Activated CD4-positive, CD25-positive, alpha-beta regulatory T cell treated with anti-CD3 and anti-CD28 coated beads, Interleukin-2, amount 50 U/mL, for 16 hours (primary cell): ENCODE results near the gene LUC7L2.
"Not testable (repeated sequence)": the region's sequence is repeated elsewhere in the genome, so short reads cannot be mapped to it uniquely, and the experiment has no call there.

Experiments used
- DNase-seq: peaks from one replicate; pipeline ENCODE4 v3.0.0-alpha.2; 2020; ENCODE audit warnings: low read depth, low spot score

Gene LUC7L2

GRCh38 chr7:139359366-139360209 is at the start of gene LUC7L2:
Gene LUC7L2 (plus strand): TSS chr7:139359894. CDS start chr7:139360262, 368 bp downstream.
- peak; percentile 99 for DNase-seq

- DNase-seq = no peak
Measured at GRCh38 chr7:139317939-139318505, 41.7 kb upstream of the LUC7L2 start.

GRCh38 chr7:139321071-139321745 is 38.5 kb upstream of the LUC7L2 start:
- DNase-seq = no peak

- DNase-seq = not testable (repeated sequence)
Measured at GRCh38 chr7:139324709-139325108, 35.0 kb upstream of the LUC7L2 start.

- DNase-seq = no peak
Measured at GRCh38 chr7:139328375-139328774, 31.3 kb upstream of the LUC7L2 start.

- no peak for DNase-seq
Measured at GRCh38 chr7:139329119-139329518, 30.6 kb upstream of the LUC7L2 start.

- no peak for DNase-seq
Measured at GRCh38 chr7:139330333-139331030, 29.2 kb upstream of the LUC7L2 start.

- no peak for DNase-seq
Measured at GRCh38 chr7:139332697-139333359, 26.9 kb upstream of the LUC7L2 start.

GRCh38 chr7:139333443-139333842 is 26.3 kb upstream of the LUC7L2 start:
- not testable (repeated sequence) for DNase-seq

GRCh38 chr7:139334399-139335150 is 25.1 kb upstream of the LUC7L2 start:
- DNase-seq = no peak

- DNase-seq = no peak
Measured at GRCh38 chr7:139339025-139339424, 20.7 kb upstream of the LUC7L2 start.

- DNase-seq = no peak
Measured at GRCh38 chr7:139339698-139340036, 20.0 kb upstream of the LUC7L2 start.

GRCh38 chr7:139340037-139340807 is 19.5 kb upstream of the LUC7L2 start:
- DNase-seq = peak; percentile 98

- no peak for DNase-seq
Measured at GRCh38 chr7:139340808-139341057, 19.0 kb upstream of the LUC7L2 start.

- peak; percentile 70 for DNase-seq
Measured at GRCh38 chr7:139341058-139341775, 18.5 kb upstream of the LUC7L2 start, which contains the start of gene FMC1. Gene FMC1 (plus strand): TSS chr7:139341337. CDS start chr7:139341385, 48 bp downstream.

GRCh38 chr7:139341776-139342226 is 17.9 kb upstream of the LUC7L2 start:
- DNase-seq = no peak

GRCh38 chr7:139345042-139345441 is 14.7 kb upstream of the LUC7L2 start:
- DNase-seq = no peak

- DNase-seq = no peak
Measured at GRCh38 chr7:139351027-139351426, 8.7 kb upstream of the LUC7L2 start.

GRCh38 chr7:139354729-139355128 is 5.0 kb upstream of the LUC7L2 start:
- no peak for DNase-seq
